HL-60 (cell line): ENCODE results near the gene RAB1B.

ENCODE experiments used
- GABPA ChIP-seq: IDR thresholded peaks from 2 replicates; pipeline ENCODE4 v1.6.1; 2012; ENCODE audit warnings: low read depth
- POLR2AphosphoS5 ChIP-seq: IDR thresholded peaks from 2 replicates; pipeline ENCODE4 v1.6.1; 2012; ENCODE audit warnings: low read depth
- SPI1 ChIP-seq: IDR thresholded peaks from 2 replicates; pipeline ENCODE4 v1.6.1; 2012; ENCODE audit warnings: low read depth, mild to moderate bottlenecking, borderline replicate concordance
- TF ChIP-seq, protein P1 (sequence below): IDR thresholded peaks from 2 replicates; pipeline ENCODE4 v1.6.1; 2012; ENCODE audit warnings: low read depth; ENCODE audit not compliant: insufficient replicate concordance
- TF ChIP-seq, protein P2 (sequence below): IDR thresholded peaks from one replicate; pipeline ENCODE4 v1.5.1; 2011; ENCODE audit warnings: low read length, control low read depth, inconsistent platforms; ENCODE audit not compliant: insufficient read depth

GRCh38 chr11:66297610-66298009 lies 29.2 kb downstream of the RAB1B start:
- TF ChIP-seq, protein P1, sequence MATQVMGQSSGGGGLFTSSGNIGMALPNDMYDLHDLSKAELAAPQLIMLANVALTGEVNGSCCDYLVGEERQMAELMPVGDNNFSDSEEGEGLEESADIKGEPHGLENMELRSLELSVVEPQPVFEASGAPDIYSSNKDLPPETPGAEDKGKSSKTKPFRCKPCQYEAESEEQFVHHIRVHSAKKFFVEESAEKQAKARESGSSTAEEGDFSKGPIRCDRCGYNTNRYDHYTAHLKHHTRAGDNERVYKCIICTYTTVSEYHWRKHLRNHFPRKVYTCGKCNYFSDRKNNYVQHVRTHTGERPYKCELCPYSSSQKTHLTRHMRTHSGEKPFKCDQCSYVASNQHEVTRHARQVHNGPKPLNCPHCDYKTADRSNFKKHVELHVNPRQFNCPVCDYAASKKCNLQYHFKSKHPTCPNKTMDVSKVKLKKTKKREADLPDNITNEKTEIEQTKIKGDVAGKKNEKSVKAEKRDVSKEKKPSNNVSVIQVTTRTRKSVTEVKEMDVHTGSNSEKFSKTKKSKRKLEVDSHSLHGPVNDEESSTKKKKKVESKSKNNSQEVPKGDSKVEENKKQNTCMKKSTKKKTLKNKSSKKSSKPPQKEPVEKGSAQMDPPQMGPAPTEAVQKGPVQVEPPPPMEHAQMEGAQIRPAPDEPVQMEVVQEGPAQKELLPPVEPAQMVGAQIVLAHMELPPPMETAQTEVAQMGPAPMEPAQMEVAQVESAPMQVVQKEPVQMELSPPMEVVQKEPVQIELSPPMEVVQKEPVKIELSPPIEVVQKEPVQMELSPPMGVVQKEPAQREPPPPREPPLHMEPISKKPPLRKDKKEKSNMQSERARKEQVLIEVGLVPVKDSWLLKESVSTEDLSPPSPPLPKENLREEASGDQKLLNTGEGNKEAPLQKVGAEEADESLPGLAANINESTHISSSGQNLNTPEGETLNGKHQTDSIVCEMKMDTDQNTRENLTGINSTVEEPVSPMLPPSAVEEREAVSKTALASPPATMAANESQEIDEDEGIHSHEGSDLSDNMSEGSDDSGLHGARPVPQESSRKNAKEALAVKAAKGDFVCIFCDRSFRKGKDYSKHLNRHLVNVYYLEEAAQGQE, result no peak
- TF ChIP-seq, protein P2, sequence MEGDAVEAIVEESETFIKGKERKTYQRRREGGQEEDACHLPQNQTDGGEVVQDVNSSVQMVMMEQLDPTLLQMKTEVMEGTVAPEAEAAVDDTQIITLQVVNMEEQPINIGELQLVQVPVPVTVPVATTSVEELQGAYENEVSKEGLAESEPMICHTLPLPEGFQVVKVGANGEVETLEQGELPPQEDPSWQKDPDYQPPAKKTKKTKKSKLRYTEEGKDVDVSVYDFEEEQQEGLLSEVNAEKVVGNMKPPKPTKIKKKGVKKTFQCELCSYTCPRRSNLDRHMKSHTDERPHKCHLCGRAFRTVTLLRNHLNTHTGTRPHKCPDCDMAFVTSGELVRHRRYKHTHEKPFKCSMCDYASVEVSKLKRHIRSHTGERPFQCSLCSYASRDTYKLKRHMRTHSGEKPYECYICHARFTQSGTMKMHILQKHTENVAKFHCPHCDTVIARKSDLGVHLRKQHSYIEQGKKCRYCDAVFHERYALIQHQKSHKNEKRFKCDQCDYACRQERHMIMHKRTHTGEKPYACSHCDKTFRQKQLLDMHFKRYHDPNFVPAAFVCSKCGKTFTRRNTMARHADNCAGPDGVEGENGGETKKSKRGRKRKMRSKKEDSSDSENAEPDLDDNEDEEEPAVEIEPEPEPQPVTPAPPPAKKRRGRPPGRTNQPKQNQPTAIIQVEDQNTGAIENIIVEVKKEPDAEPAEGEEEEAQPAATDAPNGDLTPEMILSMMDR, result no peak
- TF ChIP-seq POLR2AphosphoS5 (no peak), SPI1 (no peak), GABPA (no peak)
